ENCODE data around the gene OLFM4.

OLFM4 gene

DNA sequence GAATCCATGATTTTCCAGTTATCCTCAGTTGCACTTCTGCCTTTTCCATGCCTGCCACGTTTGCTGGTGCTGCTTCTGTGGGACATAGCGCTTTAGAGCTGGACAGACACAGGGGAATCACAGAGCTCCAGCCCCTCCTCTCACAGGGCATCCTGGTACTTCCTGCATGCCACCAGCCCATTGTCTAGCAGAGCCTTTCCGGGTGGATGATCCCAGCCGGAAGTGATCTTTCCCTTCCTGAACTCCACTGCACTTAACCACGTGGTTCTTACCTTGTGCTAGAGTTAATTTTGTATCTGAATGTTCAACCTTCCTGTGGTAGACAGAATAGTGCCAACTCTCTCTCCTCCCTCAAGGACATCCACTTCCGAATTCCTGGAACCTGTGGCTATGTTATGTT, 12.6 kb upstream of the OLFM4 start:
- Histone ChIP-seq H3K4me3 (replicated peaks; ENCODE audit: low read depth, low read length) (no peak overlapping the region), H3K27me3 (replicated peaks; ENCODE audit: control insufficient read depth, insufficient read depth, low read length) (no peaks in the 10 kb centered on the region; the same call in 1 of the 2 replicates), H3K36me3 (ENCODE audit: control insufficient read depth, insufficient read depth, low read length) (no peaks in the 10 kb centered on the region)
- no peak for DNase-seq (ENCODE audit: extremely low read depth, insufficient read length)
- TF ChIP-seq, protein P1, sequence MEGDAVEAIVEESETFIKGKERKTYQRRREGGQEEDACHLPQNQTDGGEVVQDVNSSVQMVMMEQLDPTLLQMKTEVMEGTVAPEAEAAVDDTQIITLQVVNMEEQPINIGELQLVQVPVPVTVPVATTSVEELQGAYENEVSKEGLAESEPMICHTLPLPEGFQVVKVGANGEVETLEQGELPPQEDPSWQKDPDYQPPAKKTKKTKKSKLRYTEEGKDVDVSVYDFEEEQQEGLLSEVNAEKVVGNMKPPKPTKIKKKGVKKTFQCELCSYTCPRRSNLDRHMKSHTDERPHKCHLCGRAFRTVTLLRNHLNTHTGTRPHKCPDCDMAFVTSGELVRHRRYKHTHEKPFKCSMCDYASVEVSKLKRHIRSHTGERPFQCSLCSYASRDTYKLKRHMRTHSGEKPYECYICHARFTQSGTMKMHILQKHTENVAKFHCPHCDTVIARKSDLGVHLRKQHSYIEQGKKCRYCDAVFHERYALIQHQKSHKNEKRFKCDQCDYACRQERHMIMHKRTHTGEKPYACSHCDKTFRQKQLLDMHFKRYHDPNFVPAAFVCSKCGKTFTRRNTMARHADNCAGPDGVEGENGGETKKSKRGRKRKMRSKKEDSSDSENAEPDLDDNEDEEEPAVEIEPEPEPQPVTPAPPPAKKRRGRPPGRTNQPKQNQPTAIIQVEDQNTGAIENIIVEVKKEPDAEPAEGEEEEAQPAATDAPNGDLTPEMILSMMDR (IDR thresholded peaks at IDR 0.05; ENCODE audit: insufficient read depth, low read length, poor library complexity, severe bottlenecking) = no peak

DNA sequence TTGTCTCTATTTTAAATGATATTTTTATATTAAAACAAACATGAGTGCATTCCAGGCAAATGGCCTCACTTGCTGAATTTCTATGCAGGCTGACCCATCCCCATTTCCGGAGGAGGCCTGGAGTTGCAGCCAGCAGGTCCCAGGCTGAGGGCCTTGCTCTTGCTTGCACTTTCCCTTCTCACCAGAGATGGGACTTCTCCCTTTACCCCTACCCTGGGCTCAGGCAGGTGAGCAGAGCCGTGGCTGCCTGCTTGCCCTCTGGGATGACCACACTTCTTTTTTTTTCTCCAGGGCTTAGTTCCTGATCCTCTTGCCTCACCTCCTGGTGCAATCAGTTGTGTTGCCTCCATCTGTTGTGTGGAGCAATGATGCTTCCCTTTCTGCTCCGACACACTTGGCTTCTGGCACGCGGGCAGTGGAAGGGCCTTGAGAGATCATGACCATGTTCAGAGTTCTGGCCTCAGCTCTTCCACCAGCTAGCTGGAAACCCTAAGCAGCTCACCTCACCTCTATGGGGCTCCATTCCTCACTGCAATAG, 11.1 kb upstream of the OLFM4 start:
- Histone ChIP-seq H3K36me3 (ENCODE audit: control insufficient read depth, insufficient read depth, low read length) (no peaks in the 10 kb centered on the region), H3K27me3 (replicated peaks; ENCODE audit: control insufficient read depth, insufficient read depth, low read length) (no peaks in the 10 kb centered on the region; the same call in 1 of the 2 replicates), H3K4me3 (replicated peaks; ENCODE audit: low read depth, low read length) (no peak overlapping the region)
- DNase-seq (ENCODE audit: extremely low read depth, insufficient read length) = no peak
- TF ChIP-seq, protein P1 (IDR thresholded peaks at IDR 0.05; ENCODE audit: insufficient read depth, low read length, poor library complexity, severe bottlenecking) = no peak

DNA sequence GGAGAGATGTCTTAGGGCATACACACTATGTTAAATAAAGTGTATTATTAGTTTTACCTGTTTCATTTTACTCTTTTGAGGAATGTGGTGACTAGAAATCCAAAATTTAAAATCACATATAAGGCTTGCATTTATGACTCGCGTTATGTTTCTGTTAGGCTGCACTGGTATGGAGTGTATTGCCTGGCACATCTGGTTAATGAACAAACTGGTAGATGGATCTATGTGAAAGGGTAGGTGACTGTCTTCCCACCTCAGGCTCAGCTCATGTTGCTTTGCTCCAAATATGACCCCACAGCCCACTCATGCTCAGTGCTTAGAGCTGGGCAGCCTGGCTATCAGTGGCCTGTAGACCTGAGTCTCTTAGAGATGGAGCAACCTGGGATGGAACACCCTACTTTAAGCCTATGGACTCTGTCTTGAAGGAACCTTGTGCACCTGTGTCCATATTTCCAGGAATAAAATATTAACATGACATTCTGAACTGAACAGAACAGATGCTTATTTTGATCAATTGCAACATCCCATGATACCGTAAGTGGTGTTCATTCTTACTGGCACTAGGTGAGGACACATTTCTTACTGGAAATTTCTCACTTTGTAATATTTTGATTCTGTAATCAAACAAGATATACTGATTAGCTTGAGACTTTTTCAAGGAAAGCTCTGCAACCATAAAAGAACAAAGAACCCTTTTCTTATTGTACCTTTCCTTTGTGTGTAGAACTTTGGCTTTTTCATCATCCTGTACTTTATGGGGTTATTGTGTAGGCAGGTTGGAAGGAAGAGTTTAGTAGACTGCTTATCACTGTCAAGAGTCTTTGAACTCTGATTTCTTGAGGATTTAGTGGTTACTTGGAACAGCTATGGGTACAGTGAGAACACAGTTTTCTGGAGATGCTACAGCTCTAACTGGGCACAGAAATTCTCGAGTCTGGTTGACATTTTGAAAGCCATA, 9.6 kb upstream of the OLFM4 start:
- H3K4me3 ChIP-seq (replicated peaks; ENCODE audit: low read depth, low read length) = no peak overlapping the region
- TF ChIP-seq, protein P1 (IDR thresholded peaks at IDR 0.05; ENCODE audit: insufficient read depth, low read length, poor library complexity, severe bottlenecking) = no peak
- no peaks in the 10 kb centered on the region for H3K36me3 ChIP-seq (ENCODE audit: control insufficient read depth, insufficient read depth, low read length)
- DNase-seq (ENCODE audit: extremely low read depth, insufficient read length) = no peak
- H3K27me3 ChIP-seq (replicated peaks; ENCODE audit: control insufficient read depth, insufficient read depth, low read length) = no peaks in the 10 kb centered on the region; the same call in 1 of the 2 replicates

DNA sequence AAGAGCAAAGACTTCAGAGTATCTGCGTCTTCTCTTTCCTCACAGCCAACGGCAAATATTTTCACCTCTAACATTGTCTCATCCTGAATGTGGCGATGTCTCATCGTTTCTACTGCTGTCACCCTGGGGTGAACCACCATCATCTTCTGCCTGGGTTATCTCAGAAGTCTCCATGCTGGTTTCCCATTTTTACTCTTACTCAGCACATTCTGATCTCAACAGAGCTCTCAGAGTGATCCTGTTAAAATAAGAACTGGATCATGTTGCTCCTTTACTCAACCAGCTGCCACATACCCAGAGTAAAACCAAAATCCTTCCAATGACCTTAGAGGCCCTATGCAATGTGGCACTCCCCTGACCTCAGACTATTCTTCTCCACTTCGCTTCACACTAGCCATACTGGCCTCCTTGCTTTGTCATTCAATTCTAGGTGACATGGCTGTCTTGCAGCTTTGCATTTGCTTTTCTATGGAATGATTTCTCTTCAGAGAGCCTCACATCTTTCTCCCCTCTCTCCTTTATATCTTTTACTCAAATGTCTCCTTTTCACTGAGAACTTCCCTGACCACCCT, 7.8 kb upstream of the OLFM4 start:
- TF ChIP-seq, protein P1 (IDR thresholded peaks at IDR 0.05; ENCODE audit: insufficient read depth, low read length, poor library complexity, severe bottlenecking) = no peak
- H3K27me3 ChIP-seq (replicated peaks; ENCODE audit: control insufficient read depth, insufficient read depth, low read length) = no peaks in the 10 kb centered on the region; the same call in 1 of the 2 replicates
- no peak overlapping the region for H3K4me3 ChIP-seq (replicated peaks; ENCODE audit: low read depth, low read length)
- DNase-seq (ENCODE audit: extremely low read depth, insufficient read length) = no peak
- H3K36me3 ChIP-seq (ENCODE audit: control insufficient read depth, insufficient read depth, low read length) = no peaks in the 10 kb centered on the region

DNA sequence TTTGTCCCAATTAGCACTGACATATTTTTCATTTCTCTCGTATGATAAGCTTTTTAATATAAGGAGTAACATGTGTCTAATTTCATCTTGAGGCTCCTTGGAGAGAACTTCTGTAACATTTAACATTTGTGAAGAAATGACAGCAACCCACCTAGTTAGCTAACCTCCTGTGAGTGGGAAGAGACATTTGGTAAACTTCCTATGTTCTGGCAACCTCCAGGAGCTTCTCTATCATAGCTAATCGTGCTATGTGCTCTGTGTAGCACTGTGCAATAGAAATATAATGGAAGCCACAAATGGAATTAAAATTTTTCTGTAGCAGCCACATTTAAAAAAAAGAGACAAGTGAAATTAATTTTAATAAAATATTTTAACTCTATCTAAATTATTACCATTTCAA, 5.4 kb upstream of the OLFM4 start:
- H3K36me3 ChIP-seq (ENCODE audit: control insufficient read depth, insufficient read depth, low read length) = no peaks in the 10 kb centered on the region
- TF ChIP-seq, protein P1 (IDR thresholded peaks at IDR 0.05; ENCODE audit: insufficient read depth, low read length, poor library complexity, severe bottlenecking) = no peak
- no peak overlapping the region for H3K4me3 ChIP-seq (replicated peaks; ENCODE audit: low read depth, low read length)
- DNase-seq (ENCODE audit: extremely low read depth, insufficient read length) = no peak
- H3K27me3 ChIP-seq (replicated peaks; ENCODE audit: control insufficient read depth, insufficient read depth, low read length) = no peaks in the 10 kb centered on the region; the same call in 1 of the 2 replicates

All from GM06990 (cell line).